HG02610 (cell line): ENCODE measurements around the gene NAT14.
"Not testable (repeated sequence)": the region's sequence is repeated elsewhere in the genome, so short reads cannot be mapped to it uniquely, and the experiment has no call there.

Experiments
- ATAC-seq: cut with Tn5 transposase; IDR thresholded peaks from one replicate; pipeline ENCODE4 v1.9.1; 2021; ENCODE audit warnings: mild to moderate bottlenecking, moderate library complexity; ENCODE audit not compliant: unreplicated experiment

The NAT14 gene

GRCh38 chr19:55484593-55485438, at the start of gene NAT14:
Gene NAT14, plus strand, starts transcription at chr19:55485188. Its CDS starts 521 bp downstream, at chr19:55485709.
- peak; percentile 65 for ATAC-seq

- ATAC-seq, result no peak
Measured at GRCh38 chr19:55436847-55437246, 48.1 kb upstream of the NAT14 start.

- no peak for ATAC-seq
Measured at GRCh38 chr19:55437410-55437809, 47.6 kb upstream of the NAT14 start.

DNA sequence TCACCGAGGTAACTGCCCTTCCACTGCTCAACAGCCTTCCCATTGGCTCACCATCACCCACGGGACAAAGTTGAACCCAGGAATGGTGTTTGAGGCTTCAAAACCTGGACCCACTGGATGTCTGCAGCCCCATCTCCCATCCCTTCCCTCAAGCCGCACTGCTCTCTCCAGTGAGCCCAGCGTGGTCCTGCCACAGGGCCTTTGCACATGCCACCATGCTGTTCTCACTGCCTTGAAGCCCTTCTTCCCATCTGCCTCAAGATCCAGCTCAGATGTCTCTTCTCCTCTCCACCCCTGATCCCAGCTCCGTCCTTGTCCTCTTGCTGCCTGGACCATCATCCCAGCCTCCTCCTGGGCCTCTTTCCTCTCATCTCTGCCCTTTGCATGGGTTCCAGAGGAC, 45.9 kb upstream of the NAT14 start:
- ATAC-seq, result no peak

GRCh38 chr19:55440411-55441105, 44.4 kb upstream of the NAT14 start:
- no peak for ATAC-seq

- ATAC-seq, result no peak
Measured at GRCh38 chr19:55441319-55441691, 43.7 kb upstream of the NAT14 start.

DNA sequence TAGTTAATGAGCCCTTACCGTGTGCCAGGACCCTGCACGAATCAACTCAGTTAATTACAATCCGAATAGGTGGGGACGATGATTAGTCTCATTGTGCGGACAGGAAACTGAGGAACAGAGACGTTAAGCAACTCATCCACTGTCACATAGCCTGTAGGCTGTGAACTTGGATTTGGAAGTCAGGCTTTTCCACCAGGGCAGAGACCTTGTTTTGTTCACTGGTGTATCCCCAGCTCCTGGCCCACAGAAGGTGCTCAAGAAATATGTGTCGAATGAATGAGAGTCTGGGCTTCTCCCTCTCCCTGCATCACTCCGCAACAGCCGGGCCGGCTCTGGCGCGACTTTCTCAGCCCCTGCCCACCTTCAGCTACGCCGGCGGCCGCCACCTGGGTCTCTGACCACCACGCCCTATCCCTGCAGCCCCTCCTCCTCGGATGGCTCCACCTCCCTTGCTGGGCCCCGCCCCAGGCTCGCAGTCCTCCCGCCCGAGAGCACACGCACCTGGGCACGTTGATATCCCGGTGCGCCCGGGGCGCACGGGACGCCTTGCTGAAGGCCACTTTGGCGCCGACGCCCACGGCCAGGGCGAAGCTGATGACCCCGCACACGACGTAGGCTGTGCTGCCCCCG, 43.2 kb upstream of the NAT14 start:
- ATAC-seq, result no peak

GRCh38 chr19:55442372-55442961, 42.5 kb upstream of the NAT14 start:
- no peak for ATAC-seq

- no peak for ATAC-seq
Measured at GRCh38 chr19:55443045-55443823, 41.8 kb upstream of the NAT14 start, which contains the start of gene SHISA7. Gene SHISA7, minus strand, starts transcription at chr19:55443300. Its CDS starts 437 bp downstream, at chr19:55442863.

GRCh38 chr19:55443824-55444480, 41.0 kb upstream of the NAT14 start:
- ATAC-seq, result no peak

DNA sequence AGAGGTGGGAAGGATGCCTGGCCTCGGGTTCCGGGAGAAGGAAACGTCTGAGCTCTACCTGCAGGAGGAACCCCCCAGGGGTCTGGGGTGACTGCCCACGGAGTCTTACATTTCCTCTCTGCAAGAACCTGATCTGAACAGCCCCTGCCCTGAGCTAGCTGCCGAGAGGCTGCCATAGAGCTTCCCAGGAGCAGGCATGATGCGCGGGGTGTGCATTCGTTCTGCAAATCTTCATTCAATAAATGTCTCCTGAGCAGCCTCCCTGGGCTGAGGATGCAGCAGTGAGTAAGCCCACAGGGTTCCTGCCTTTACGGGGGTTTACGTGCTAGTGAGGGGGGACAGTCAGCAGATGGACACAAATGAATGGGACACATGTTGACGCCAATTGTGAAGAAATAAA, 40.3 kb upstream of the NAT14 start:
- ATAC-seq, result no peak

- ATAC-seq, result no peak
Measured at GRCh38 chr19:55446060-55446459, 38.9 kb upstream of the NAT14 start.

DNA sequence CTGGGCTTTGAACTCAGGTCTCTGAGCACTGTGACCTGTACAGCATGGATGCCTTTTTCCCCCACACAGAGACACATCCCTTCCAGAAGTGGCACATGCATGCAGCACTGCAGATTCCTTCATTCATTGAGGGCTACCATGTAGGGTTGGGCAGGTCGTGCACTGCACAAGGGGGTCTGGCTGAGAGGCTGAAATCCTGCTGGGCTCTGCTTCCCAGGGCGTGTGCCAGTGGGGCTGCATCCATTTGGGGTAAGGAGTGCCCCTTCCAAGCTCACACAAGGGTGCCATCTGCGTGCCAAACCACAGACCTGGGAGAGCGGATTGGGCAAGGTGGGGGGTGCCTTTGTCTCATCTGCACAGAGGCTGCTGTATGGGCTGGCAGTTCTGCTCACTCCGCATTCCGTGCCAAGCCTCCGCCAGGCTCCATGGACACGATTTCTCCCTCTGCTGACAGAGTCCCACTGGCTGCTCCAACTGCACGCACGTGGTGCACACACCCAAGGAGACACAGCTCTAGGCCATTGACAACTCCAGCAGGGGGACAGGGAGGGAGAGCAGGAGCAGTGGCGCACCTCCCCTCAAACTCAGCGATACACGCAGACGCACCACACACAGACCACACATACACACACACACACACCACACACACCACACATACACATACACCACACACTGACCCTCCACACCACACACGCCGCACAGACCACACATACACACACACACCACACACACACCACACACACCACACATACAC, 37.4 kb upstream of the NAT14 start:
- no peak for ATAC-seq

DNA sequence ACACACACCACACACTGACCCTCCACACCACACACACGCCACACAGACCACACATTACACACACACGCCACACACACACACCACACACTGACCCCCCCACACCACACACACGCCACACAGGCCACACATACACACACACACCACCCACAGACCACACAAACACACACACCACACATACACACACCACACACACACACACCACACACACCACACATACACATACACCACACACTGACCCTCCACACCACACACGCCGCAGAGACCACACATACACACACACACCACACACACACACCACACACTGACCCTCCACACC, 36.9 kb upstream of the NAT14 start:
- not testable (repeated sequence) for ATAC-seq

GRCh38 chr19:55449469-55449868, 35.5 kb upstream of the NAT14 start:
- ATAC-seq, result no peak

- ATAC-seq, result no peak
Measured at GRCh38 chr19:55451163-55451964, 33.6 kb upstream of the NAT14 start.

- no peak for ATAC-seq
Measured at GRCh38 chr19:55451965-55452748, 32.8 kb upstream of the NAT14 start.
